Suprapubic skin (tissue), 4 donors: Measurements from ENCODE around the gene SEMA3F. TPM values are rescaled to one million over a fixed set of nuclear protein-coding genes. Genes with fewer than 3 reads are reported as not detected.

Experiments
- DNase-seq, 2 donors: peaks; one replicate each; pipeline ENCODE4 v3.0.0-alpha.2; 2019; ENCODE audit warnings: low spot score in 2 of 2
- H3K27ac ChIP-seq: fragments of 200-600 bp; sonication (generic); one replicate; pipeline ENCODE4 v1.5.1; 2019
- H3K27me3 ChIP-seq: fragments of 200-600 bp; sonication (generic); one replicate; pipeline ENCODE4 v1.5.1; 2019
- H3K36me3 ChIP-seq: fragments of 200-600 bp; sonication (generic); one replicate; pipeline ENCODE4 v1.5.1; 2019
- H3K4me1 ChIP-seq: fragments of 200-600 bp; sonication (generic); one replicate; pipeline ENCODE4 v1.5.1; 2019
- H3K4me3 ChIP-seq: fragments of 200-600 bp; sonication (generic); one replicate; pipeline ENCODE4 v1.5.1; 2019; ENCODE audit warnings: mild to moderate bottlenecking
- H3K9me3 ChIP-seq: fragments of 200-600 bp; sonication (generic); one replicate; pipeline ENCODE4 v1.5.1; 2019
- CTCF ChIP-seq, 2 donors: fragments of 200-600 bp in 1 of 2; fragments of 450-650 bp in 1 of 2; sonication (generic) in 1 of 2; IDR thresholded peaks; one replicate each; pipeline ENCODE4 v1.5.1; 2016 to 2019; ENCODE audit warnings: antibody characterized with exemption in 2 of 2, mild to moderate bottlenecking in 1 of 2, moderate library complexity in 1 of 2
- EP300 ChIP-seq: sonication (generic); formaldehyde crosslinking; IDR thresholded peaks from one replicate; pipeline ENCODE4 v1.6.1; 2017; ENCODE audit warnings: antibody characterized with exemption
- POLR2A ChIP-seq, 2 donors: fragments of 450-650 bp; IDR thresholded peaks; one replicate each; pipeline ENCODE4 v1.6.1; 2017; ENCODE audit warnings: antibody characterized with exemption in 2 of 2, mild to moderate bottlenecking in 2 of 2, moderate library complexity in 2 of 2
- POLR2AphosphoS5 ChIP-seq, 3 donors: sonication (generic); formaldehyde crosslinking; IDR thresholded peaks; one replicate each; pipeline ENCODE4 v1.6.1; 2017; ENCODE audit warnings: antibody characterized with exemption in 3 of 3
- WGBS: methylation state at CpG from one replicate; pipeline ENCODE4 v1.1.5; 2018; 5-methylcytosine and 5-hydroxymethylcytosine counted together
- total RNA-seq, 4 donors: library from RNA; depleted of rRNA; stranded (reverse); fragments of >200 nt; gene quantifications; one replicate each; pipeline ENCODE4 v1.1.0, GENCODE V29; 2016

Gene SEMA3F
- total RNA-seq, 4 donors from 2014 or later: 123 to 188 (median 130) TPM

DNA sequence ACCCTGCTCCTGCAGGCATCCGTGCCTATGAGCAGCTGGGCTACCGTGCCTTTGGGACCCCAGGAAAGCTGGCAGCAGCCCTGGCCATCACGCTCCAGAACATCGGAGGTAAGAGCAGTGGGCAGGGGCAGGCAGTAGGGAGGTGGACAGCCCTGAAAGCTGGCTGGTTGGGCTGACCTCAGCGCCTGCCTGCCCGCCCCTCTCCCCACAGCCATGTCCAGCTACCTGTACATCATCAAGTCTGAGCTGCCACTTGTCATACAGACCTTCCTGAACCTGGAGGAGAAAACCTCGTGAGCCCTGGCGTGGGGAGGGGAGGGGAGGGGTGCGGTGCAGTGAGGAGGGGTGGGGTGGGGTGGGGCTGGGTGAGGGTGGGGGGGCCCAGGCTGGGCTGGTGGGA is 60.4 kb downstream of the SEMA3F start:
- 80% methylated on average over 7 of the region's 9 CpGs for WGBS
- DNase-seq: no peak
- Histone ChIP-seq H3K4me1 (peaks cover 4% of the 10 kb centered on the region), H3K36me3 (no peaks in the 10 kb centered on the region), H3K27ac (no peak overlapping the region), H3K27me3 (no peaks in the 10 kb centered on the region), H3K4me3 (no peak overlapping the region), H3K9me3 (no peaks in the 10 kb centered on the region)
- no peak for TF ChIP-seq POLR2AphosphoS5 (IDR thresholded peaks at IDR 0.05)
- no peak for TF ChIP-seq POLR2A (IDR thresholded peaks at IDR 0.05)
- TF ChIP-seq CTCF (IDR thresholded peaks at IDR 0.05): no peak
- TF ChIP-seq EP300: no peak

DNA sequence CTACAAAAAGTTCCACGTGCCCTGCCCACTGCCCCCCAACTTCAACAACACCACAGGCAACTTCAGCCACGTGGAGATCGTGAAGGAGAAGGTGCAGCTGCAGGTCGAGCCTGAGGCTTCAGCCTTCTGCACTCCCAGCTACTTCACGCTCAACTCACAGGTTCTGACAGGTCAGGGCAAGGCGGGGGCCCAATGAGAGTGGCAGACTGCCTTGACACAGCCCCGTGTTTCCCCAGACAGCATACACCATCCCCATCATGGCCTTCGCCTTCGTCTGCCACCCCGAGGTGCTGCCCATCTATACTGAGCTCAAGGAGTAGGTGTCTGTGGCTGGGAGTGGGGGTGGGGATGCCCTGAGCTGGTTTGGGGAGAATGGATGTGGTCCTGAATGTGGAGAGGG is 62.6 kb downstream of the SEMA3F start:
- no peak for TF ChIP-seq POLR2A (IDR thresholded peaks at IDR 0.05)
- TF ChIP-seq POLR2AphosphoS5 (IDR thresholded peaks at IDR 0.05): no peak
- no peak for TF ChIP-seq EP300
- TF ChIP-seq CTCF (IDR thresholded peaks at IDR 0.05): no peak
- H3K4me1 ChIP-seq: peaks cover 4% of the 10 kb centered on the region
- H3K27ac ChIP-seq: no peak overlapping the region
- DNase-seq: no peak
- H3K36me3 ChIP-seq: no peaks in the 10 kb centered on the region
- H3K27me3 ChIP-seq: no peaks in the 10 kb centered on the region
- WGBS: 46% methylated on average over 10 of the region's 10 CpGs
- H3K9me3 ChIP-seq: no peaks in the 10 kb centered on the region
- H3K4me3 ChIP-seq: no peak overlapping the region

- WGBS: 95% methylated on average over 14 of the region's 17 CpGs
- Histone ChIP-seq H3K9me3 (no peaks in the 10 kb centered on the region), H3K36me3 (no peaks in the 10 kb centered on the region), H3K27ac (no peak overlapping the region), H3K27me3 (no peaks in the 10 kb centered on the region), H3K4me3 (no peak overlapping the region), H3K4me1 (peaks cover 4% of the 10 kb centered on the region)
- no peak for TF ChIP-seq POLR2AphosphoS5 (IDR thresholded peaks at IDR 0.05)
- TF ChIP-seq POLR2A (IDR thresholded peaks at IDR 0.05): no peak
- TF ChIP-seq CTCF (IDR thresholded peaks at IDR 0.05): no peak
- no peak for TF ChIP-seq EP300
- DNase-seq: no peak
Observed at GRCh38 chr3:50218448-50218847, 63.3 kb downstream of the SEMA3F start.

- H3K27ac ChIP-seq: no peak overlapping the region
- TF ChIP-seq CTCF (IDR thresholded peaks at IDR 0.05) (no peak), EP300 (no peak), POLR2AphosphoS5 (IDR thresholded peaks at IDR 0.05) (no peak), POLR2A (IDR thresholded peaks at IDR 0.05) (no peak)
- no peak overlapping the region for H3K4me3 ChIP-seq
- H3K9me3 ChIP-seq: no peaks in the 10 kb centered on the region
- DNase-seq: no peak
- peaks cover 4% of the 10 kb centered on the region for H3K4me1 ChIP-seq
- H3K36me3 ChIP-seq: no peaks in the 10 kb centered on the region
- H3K27me3 ChIP-seq: no peaks in the 10 kb centered on the region
- WGBS: 92% methylated on average over 5 of the region's 5 CpGs
Observed at GRCh38 chr3:50219285-50219684, 64.2 kb downstream of the SEMA3F start.

GRCh38 chr3:50220109-50220508 is 65.0 kb downstream of the SEMA3F start:
- H3K36me3 ChIP-seq: no peaks in the 10 kb centered on the region
- peaks cover 4% of the 10 kb centered on the region for H3K4me1 ChIP-seq
- no peak overlapping the region for H3K27ac ChIP-seq
- no peak for DNase-seq
- H3K9me3 ChIP-seq: no peaks in the 10 kb centered on the region
- TF ChIP-seq CTCF (IDR thresholded peaks at IDR 0.05) (no peak), POLR2A (IDR thresholded peaks at IDR 0.05) (no peak), POLR2AphosphoS5 (IDR thresholded peaks at IDR 0.05) (no peak), EP300 (no peak)
- H3K27me3 ChIP-seq: no peaks in the 10 kb centered on the region
- H3K4me3 ChIP-seq: no peak overlapping the region
- WGBS: 86% methylated on average over 6 of the region's 6 CpGs
